GM04503 (cell line): ENCODE results near the gene HOXB6.

Experiments
- DNase-seq: peaks from one replicate; pipeline ENCODE4 v3.0.0-alpha.2; 2012; ENCODE audit warnings: low read depth

Gene HOXB6

GRCh38 chr17:48565925-48566710 lies 38.7 kb downstream of the HOXB6 start:
- DNase-seq = no peak

- DNase-seq = no peak
Observed at GRCh38 chr17:48565022-48565554, 39.7 kb downstream of the HOXB6 start.

GRCh38 chr17:48564188-48565021 lies 40.4 kb downstream of the HOXB6 start:
- DNase-seq = no peak

GRCh38 chr17:48563867-48564187 lies 41.0 kb downstream of the HOXB6 start:
- no peak for DNase-seq

- no peak for DNase-seq
Observed at GRCh38 chr17:48563385-48563838, 41.4 kb downstream of the HOXB6 start.

- DNase-seq = no peak
Observed at GRCh38 chr17:48562934-48563333, 41.9 kb downstream of the HOXB6 start.

GRCh38 chr17:48561884-48562810 lies 42.6 kb downstream of the HOXB6 start:
- DNase-seq = no peak

GRCh38 chr17:48559840-48560817 lies 44.7 kb downstream of the HOXB6 start:
- no peak for DNase-seq

GRCh38 chr17:48559122-48559839 lies 45.5 kb downstream of the HOXB6 start:
- no peak for DNase-seq

- DNase-seq = no peak
Observed at GRCh38 chr17:48558831-48559121, 46.0 kb downstream of the HOXB6 start.

GRCh38 chr17:48558057-48558830 lies 46.5 kb downstream of the HOXB6 start:
- DNase-seq = no peak

- no peak for DNase-seq
Observed at GRCh38 chr17:48556576-48557401, 48.0 kb downstream of the HOXB6 start.

- DNase-seq = no peak
Observed at GRCh38 chr17:48556229-48556575, 48.6 kb downstream of the HOXB6 start.

- peak; percentile 71 for DNase-seq
Observed at GRCh38 chr17:48555258-48556228, 49.2 kb downstream of the HOXB6 start.

GRCh38 chr17:48554412-48555257 lies 50.2 kb downstream of the HOXB6 start:
- no peak for DNase-seq

- no peak for DNase-seq
Observed at GRCh38 chr17:48553826-48554225, 51.0 kb downstream of the HOXB6 start.

GRCh38 chr17:48553190-48553547 lies 51.6 kb downstream of the HOXB6 start:
- no peak for DNase-seq
